HUES64 (cell line): ENCODE data around the gene NUFIP1. TPM values are rescaled to one million over a fixed set of nuclear protein-coding genes. Genes with fewer than 3 reads are reported as not detected.
A peak's percentile ranks its signal among the peaks of the same experiment; 100 is the strongest.
"Not testable (repeated sequence)": the region's sequence is repeated elsewhere in the genome, so short reads cannot be mapped to it uniquely, and the experiment has no call there.

ENCODE experiments used
- H3K27ac ChIP-seq: 2 replicates; pipeline ENCODE4 v1.7.0; 2013; ENCODE audit warnings: low read depth, low read length, inconsistent platforms
- H3K27me3 ChIP-seq: 2 replicates; pipeline ENCODE4 v1.6.1; 2013; ENCODE audit warnings: mild to moderate bottlenecking, low read length; ENCODE audit not compliant: insufficient read depth
- H3K36me3 ChIP-seq: 2 replicates; pipeline ENCODE4 v1.6.1; 2013; ENCODE audit warnings: mild to moderate bottlenecking, low read length; ENCODE audit not compliant: insufficient read depth
- H3K4me1 ChIP-seq: 2 replicates; pipeline ENCODE4 v1.6.1; 2013; ENCODE audit warnings: mild to moderate bottlenecking, low read length, moderate library complexity; ENCODE audit not compliant: insufficient read depth
- H3K4me3 ChIP-seq: 2 replicates; pipeline ENCODE4 v1.5.1; 2013; ENCODE audit warnings: mild to moderate bottlenecking, low read length, moderate library complexity
- H3K9ac ChIP-seq: 2 replicates; pipeline ENCODE4 v1.6.1; 2013; ENCODE audit warnings: mild to moderate bottlenecking, low read depth, low read length
- H3K9me3 ChIP-seq: 2 replicates; pipeline ENCODE4 v1.6.1; 2013; ENCODE audit warnings: low read depth, low read length; ENCODE audit not compliant: insufficient read depth
- WGBS: fragments of 150-250, 120-280 bp; methylation state at CpG from one replicate; pipeline ENCODE4 v1.1.7; 2013; ENCODE audit warnings: missing lambda C conversion rate; 5-methylcytosine and 5-hydroxymethylcytosine counted together
- polyA plus RNA-seq, 2 experiments: library from polyadenylated mRNA; stranded (reverse); fragments of 50-300 nt; gene quantifications; one replicate each; pipeline ENCODE4 v1.2.3, GENCODE V29; 2013

NUFIP1 gene
- 14.2 TPM for polyA plus RNA-seq (2013, experiment 1 of 2)
- 15.1 TPM for polyA plus RNA-seq (2013, experiment 2 of 2)

- no peaks in the 10 kb centered on the region for H3K9me3 ChIP-seq
- no peaks in the 10 kb centered on the region for H3K27me3 ChIP-seq
- under 1% methylated on average over 62 of the region's 66 CpGs for WGBS
- peaks cover 10% of the 10 kb centered on the region; the same call in 1 of the 2 replicates for H3K4me1 ChIP-seq
- H3K27ac ChIP-seq = peak within 1 kb of the TSS; percentile 82
- peak within 1 kb of the TSS; percentile 86 for H3K9ac ChIP-seq
- H3K36me3 ChIP-seq = peaks cover 19% of the 10 kb centered on the region
- H3K4me3 ChIP-seq = peak within 1 kb of the TSS; percentile 87
Observed at GRCh38 chr13:44989071-44989889, at the start of gene NUFIP1, which contains the start of gene GPALPP1. TSS of gene NUFIP1 (minus strand) at chr13:44989471. CDS start at chr13:44989436, 35 bp downstream. TSS of gene GPALPP1 (plus strand) at chr13:44989538. CDS start at chr13:44989655, 117 bp downstream.

- Histone ChIP-seq H3K4me1 (no peaks in the 10 kb centered on the region), H3K27me3 (no peaks in the 10 kb centered on the region), H3K9me3 (no peaks in the 10 kb centered on the region), H3K27ac (no peak overlapping the region), H3K9ac (no peak overlapping the region), H3K4me3 (no peak overlapping the region), H3K36me3 (peaks cover 10% of the 10 kb centered on the region)
Observed at GRCh38 chr13:45036206-45036605, 46.9 kb upstream of the NUFIP1 start.

DNA sequence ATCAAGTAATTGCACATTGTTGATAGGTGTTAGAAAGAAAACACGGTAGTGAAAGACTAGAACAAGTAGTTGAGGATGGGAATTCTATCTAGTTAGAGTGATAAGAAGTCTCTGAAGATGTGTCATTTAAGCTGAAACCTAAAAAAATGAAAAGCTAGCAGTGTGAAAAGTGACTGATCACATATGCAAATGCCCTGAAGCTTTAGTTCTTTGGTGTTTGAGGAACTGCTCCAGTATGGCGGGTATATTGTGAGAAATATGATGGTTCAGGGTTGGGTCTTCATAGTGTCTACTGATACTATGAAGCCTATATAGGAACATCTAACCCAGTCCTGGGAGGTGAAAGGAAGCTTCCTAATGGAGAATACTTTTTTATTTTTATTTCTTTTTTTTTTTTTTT, 45.1 kb upstream of the NUFIP1 start:
- Histone ChIP-seq H3K9ac (no peak overlapping the region), H3K4me3 (no peak overlapping the region), H3K27me3 (no peaks in the 10 kb centered on the region), H3K9me3 (no peaks in the 10 kb centered on the region), H3K36me3 (peaks cover 13% of the 10 kb centered on the region), H3K27ac (no peak overlapping the region), H3K4me1 (no peaks in the 10 kb centered on the region)
- 87% methylated on average over 2 of the region's 2 CpGs for WGBS

DNA sequence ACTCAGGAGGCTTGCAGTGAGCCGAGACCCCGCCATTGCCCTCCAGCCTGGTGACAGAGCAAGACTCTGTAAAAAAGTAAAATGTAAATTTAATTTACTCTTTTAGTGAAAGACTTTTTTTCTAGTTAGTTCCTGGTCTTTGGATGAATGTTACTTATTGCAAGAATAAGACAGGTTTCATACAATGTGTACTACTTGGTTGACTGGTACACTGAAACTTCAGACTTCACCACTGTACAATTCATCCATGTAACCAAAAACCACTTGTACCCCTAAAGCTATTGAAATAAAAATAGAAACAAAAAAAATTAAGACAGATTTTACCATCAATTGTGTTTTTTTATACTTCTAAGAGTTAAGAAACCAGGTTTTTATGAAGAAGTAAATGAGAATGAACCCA, 35.6 kb upstream of the NUFIP1 start:
- Histone ChIP-seq H3K4me1 (no peaks in the 10 kb centered on the region), H3K36me3 (peaks cover 59% of the 10 kb centered on the region), H3K27ac (no peak overlapping the region), H3K4me3 (no peak overlapping the region), H3K27me3 (no peaks in the 10 kb centered on the region), H3K9ac (no peak overlapping the region), H3K9me3 (no peaks in the 10 kb centered on the region)
- WGBS = 95% methylated on average over 2 of the region's 2 CpGs

DNA sequence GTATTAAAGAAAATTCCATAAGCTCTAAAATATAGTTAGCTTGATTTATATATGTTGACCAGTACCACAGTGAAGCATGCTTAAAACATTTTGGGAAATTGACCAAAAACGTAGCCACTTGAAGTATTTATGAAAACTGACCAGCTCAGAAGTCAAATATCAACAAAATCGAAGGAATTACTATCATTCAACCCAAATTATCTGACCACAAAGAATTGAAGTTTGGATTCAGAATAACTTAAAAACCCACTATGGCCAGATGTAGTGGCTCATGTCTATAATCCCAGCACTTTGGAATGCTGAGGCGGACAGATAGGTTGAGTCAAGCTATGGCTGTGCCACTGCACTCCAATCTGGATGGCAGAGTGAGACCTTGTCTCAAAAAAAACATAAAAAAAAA, 32.0 kb upstream of the NUFIP1 start:
- H3K27me3 ChIP-seq = no peaks in the 10 kb centered on the region
- H3K27ac ChIP-seq = no peak overlapping the region
- peaks cover 59% of the 10 kb centered on the region for H3K36me3 ChIP-seq
- H3K9me3 ChIP-seq = no peaks in the 10 kb centered on the region
- 88% methylated on average over 3 of the region's 3 CpGs for WGBS
- no peaks in the 10 kb centered on the region for H3K4me1 ChIP-seq
- no peak overlapping the region for H3K9ac ChIP-seq
- H3K4me3 ChIP-seq = no peak overlapping the region

GRCh38 chr13:45019981-45020380, 30.7 kb upstream of the NUFIP1 start:
- not testable (repeated sequence) for H3K4me3 ChIP-seq, H3K4me1 ChIP-seq, H3K27me3 ChIP-seq, H3K9me3 ChIP-seq, H3K27ac ChIP-seq, H3K9ac ChIP-seq
- peaks cover 65% of the 10 kb centered on the region for H3K36me3 ChIP-seq
- 95% methylated on average over 7 of the region's 7 CpGs for WGBS

- 97% methylated on average over 3 of the region's 3 CpGs for WGBS
- no peaks in the 10 kb centered on the region for H3K4me1 ChIP-seq
- no peak overlapping the region for H3K9ac ChIP-seq
- no peaks in the 10 kb centered on the region for H3K9me3 ChIP-seq
- no peaks in the 10 kb centered on the region for H3K27me3 ChIP-seq
- H3K27ac ChIP-seq = no peak overlapping the region
- peaks cover 66% of the 10 kb centered on the region for H3K36me3 ChIP-seq
- H3K4me3 ChIP-seq = no peak overlapping the region
Observed at GRCh38 chr13:45016792-45017425, 27.6 kb upstream of the NUFIP1 start.

- Histone ChIP-seq H3K4me3 (no peak overlapping the region), H3K4me1 (no peaks in the 10 kb centered on the region), H3K9ac (no peak overlapping the region), H3K36me3 (peaks cover 65% of the 10 kb centered on the region), H3K9me3 (no peaks in the 10 kb centered on the region), H3K27ac (no peak overlapping the region), H3K27me3 (no peaks in the 10 kb centered on the region)
- 86% methylated on average over 1 of the region's 2 CpGs for WGBS
Observed at GRCh38 chr13:45015300-45015699, 26.0 kb upstream of the NUFIP1 start.

- H3K36me3 ChIP-seq = peaks cover 83% of the 10 kb centered on the region
- H3K4me1 ChIP-seq = no peaks in the 10 kb centered on the region
- no peak overlapping the region for H3K27ac ChIP-seq
- no peak overlapping the region for H3K4me3 ChIP-seq
- H3K27me3 ChIP-seq = no peaks in the 10 kb centered on the region
- no peaks in the 10 kb centered on the region for H3K9me3 ChIP-seq
- no peak overlapping the region for H3K9ac ChIP-seq
- 97% methylated on average over 6 of the region's 6 CpGs for WGBS
Observed at GRCh38 chr13:45011198-45011597, 21.9 kb upstream of the NUFIP1 start.

DNA sequence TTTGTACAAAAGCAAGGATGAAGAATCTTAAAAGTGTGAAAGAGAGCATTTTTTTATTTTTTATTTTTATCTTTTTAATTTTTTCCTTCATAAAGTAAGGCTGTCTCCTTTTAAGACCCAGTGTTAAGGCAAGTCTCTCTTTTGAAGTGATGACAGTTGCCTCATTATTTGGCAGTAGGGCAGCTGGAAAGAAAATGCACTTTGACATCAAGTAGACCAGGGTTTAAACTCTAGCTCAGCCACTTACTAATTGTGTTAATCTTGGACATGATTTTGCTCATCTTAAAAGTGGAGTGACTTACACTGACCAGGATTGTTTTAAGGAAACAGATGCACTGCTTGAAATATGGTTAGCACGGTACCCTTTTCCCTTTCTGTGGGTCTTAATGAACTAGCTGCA, 18.6 kb upstream of the NUFIP1 start:
- no peaks in the 10 kb centered on the region for H3K9me3 ChIP-seq
- peaks cover 80% of the 10 kb centered on the region for H3K36me3 ChIP-seq
- no peak overlapping the region for H3K9ac ChIP-seq
- WGBS = 83% methylated on average over 1 of the region's 1 CpG
- no peaks in the 10 kb centered on the region for H3K27me3 ChIP-seq
- H3K4me1 ChIP-seq = no peaks in the 10 kb centered on the region
- H3K27ac ChIP-seq = no peak overlapping the region
- H3K4me3 ChIP-seq = no peak overlapping the region

GRCh38 chr13:45007225-45007624, 18.0 kb upstream of the NUFIP1 start:
- Histone ChIP-seq H3K27ac (no peak overlapping the region), H3K4me3 (no peak overlapping the region), H3K9me3 (no peaks in the 10 kb centered on the region), H3K9ac (no peak overlapping the region), H3K27me3 (no peaks in the 10 kb centered on the region), H3K4me1 (no peaks in the 10 kb centered on the region), H3K36me3 (peaks cover 84% of the 10 kb centered on the region)
